Liver (tissue), 2 donors: ENCODE data around the gene MAG.

Experiments
- TF ChIP-seq, protein P1 (sequence below): fragments of 150-350 bp; IDR thresholded peaks from 2 replicates; pipeline ENCODE4 v1.5.1; 2017; ENCODE audit warnings: improper control_type of control experiment, low read depth, low read length; ENCODE audit not compliant: missing input control
- TF ChIP-seq, protein P2 (sequence below): IDR thresholded peaks from 2 replicates; pipeline ENCODE4 v1.6.1; 2016; ENCODE audit warnings: antibody characterized with exemption
- TF ChIP-seq, protein P3 (sequence below): IDR thresholded peaks from 2 replicates; pipeline ENCODE4 v1.6.1; 2016; ENCODE audit warnings: antibody characterized with exemption, mild to moderate bottlenecking
- donor health status: healthy.

DNA sequence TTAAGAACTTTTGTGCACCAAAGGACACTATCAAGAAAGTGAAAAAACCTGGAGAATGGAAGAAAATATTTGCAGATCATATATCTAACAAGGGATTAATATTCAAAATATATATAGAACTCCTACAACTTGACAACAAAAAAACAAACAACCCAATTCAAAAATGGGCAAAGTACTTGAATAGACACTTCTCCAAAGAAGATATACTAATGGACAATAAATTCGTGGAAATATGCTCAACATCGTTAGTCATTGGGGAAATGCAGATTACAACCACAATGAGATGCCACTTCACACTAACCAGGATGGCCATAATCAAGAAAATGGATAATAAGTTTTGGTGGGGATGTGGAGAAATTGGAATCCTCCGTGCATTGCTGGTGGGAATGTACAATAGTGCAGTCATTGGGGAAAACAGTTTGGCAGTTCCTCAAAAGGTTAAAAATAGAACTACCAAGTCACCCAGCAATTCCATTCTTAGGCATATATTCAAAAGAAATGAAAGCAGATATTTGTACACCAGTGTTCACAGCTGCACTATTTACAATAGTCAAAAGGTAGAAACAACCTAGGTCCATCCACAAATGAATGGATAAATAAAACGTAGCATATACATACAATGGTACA lies 45.4 kb upstream of the MAG start:
- TF ChIP-seq, protein P1, sequence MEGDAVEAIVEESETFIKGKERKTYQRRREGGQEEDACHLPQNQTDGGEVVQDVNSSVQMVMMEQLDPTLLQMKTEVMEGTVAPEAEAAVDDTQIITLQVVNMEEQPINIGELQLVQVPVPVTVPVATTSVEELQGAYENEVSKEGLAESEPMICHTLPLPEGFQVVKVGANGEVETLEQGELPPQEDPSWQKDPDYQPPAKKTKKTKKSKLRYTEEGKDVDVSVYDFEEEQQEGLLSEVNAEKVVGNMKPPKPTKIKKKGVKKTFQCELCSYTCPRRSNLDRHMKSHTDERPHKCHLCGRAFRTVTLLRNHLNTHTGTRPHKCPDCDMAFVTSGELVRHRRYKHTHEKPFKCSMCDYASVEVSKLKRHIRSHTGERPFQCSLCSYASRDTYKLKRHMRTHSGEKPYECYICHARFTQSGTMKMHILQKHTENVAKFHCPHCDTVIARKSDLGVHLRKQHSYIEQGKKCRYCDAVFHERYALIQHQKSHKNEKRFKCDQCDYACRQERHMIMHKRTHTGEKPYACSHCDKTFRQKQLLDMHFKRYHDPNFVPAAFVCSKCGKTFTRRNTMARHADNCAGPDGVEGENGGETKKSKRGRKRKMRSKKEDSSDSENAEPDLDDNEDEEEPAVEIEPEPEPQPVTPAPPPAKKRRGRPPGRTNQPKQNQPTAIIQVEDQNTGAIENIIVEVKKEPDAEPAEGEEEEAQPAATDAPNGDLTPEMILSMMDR, result no peak
- TF ChIP-seq, protein P2, sequence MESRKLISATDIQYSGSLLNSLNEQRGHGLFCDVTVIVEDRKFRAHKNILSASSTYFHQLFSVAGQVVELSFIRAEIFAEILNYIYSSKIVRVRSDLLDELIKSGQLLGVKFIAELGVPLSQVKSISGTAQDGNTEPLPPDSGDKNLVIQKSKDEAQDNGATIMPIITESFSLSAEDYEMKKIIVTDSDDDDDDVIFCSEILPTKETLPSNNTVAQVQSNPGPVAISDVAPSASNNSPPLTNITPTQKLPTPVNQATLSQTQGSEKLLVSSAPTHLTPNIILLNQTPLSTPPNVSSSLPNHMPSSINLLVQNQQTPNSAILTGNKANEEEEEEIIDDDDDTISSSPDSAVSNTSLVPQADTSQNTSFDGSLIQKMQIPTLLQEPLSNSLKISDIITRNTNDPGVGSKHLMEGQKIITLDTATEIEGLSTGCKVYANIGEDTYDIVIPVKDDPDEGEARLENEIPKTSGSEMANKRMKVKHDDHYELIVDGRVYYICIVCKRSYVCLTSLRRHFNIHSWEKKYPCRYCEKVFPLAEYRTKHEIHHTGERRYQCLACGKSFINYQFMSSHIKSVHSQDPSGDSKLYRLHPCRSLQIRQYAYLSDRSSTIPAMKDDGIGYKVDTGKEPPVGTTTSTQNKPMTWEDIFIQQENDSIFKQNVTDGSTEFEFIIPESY, result no peak
- TF ChIP-seq, protein P3, sequence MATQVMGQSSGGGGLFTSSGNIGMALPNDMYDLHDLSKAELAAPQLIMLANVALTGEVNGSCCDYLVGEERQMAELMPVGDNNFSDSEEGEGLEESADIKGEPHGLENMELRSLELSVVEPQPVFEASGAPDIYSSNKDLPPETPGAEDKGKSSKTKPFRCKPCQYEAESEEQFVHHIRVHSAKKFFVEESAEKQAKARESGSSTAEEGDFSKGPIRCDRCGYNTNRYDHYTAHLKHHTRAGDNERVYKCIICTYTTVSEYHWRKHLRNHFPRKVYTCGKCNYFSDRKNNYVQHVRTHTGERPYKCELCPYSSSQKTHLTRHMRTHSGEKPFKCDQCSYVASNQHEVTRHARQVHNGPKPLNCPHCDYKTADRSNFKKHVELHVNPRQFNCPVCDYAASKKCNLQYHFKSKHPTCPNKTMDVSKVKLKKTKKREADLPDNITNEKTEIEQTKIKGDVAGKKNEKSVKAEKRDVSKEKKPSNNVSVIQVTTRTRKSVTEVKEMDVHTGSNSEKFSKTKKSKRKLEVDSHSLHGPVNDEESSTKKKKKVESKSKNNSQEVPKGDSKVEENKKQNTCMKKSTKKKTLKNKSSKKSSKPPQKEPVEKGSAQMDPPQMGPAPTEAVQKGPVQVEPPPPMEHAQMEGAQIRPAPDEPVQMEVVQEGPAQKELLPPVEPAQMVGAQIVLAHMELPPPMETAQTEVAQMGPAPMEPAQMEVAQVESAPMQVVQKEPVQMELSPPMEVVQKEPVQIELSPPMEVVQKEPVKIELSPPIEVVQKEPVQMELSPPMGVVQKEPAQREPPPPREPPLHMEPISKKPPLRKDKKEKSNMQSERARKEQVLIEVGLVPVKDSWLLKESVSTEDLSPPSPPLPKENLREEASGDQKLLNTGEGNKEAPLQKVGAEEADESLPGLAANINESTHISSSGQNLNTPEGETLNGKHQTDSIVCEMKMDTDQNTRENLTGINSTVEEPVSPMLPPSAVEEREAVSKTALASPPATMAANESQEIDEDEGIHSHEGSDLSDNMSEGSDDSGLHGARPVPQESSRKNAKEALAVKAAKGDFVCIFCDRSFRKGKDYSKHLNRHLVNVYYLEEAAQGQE, result no peak
